HCT116 (cell line): ENCODE results near the gene SGSH.

Experiments used
- CTCF ChIP-seq, 3 experiments: fragments of 200-600 bp in 1 of 3; sonication (generic) in 1 of 3; IDR thresholded peaks in 2 of 3; conservative IDR thresholded peaks in 1 of 3; 2 replicates each; pipeline ENCODE4 v1.5.1; 2012 to 2017; ENCODE audit warnings: low read depth in 2 of 3, low read length in 2 of 3, antibody characterized with exemption in 1 of 3, borderline replicate concordance in 1 of 3, control low read depth in 1 of 3, mild to moderate bottlenecking in 1 of 3, mixed read lengths in 1 of 3, mixed run types in 1 of 3, moderate library complexity in 1 of 3; ENCODE audit not compliant: insufficient read depth in 1 of 3
- MAX ChIP-seq: IDR thresholded peaks from 2 replicates; pipeline ENCODE4 v1.6.1; 2012
- RAD21 ChIP-seq: IDR thresholded peaks from 2 replicates; pipeline ENCODE4 v1.6.1; 2012; ENCODE audit warnings: low read depth, mild to moderate bottlenecking
- SP1 ChIP-seq: IDR thresholded peaks from 2 replicates; pipeline ENCODE4 v1.6.1; 2012; ENCODE audit warnings: low read depth

- TF ChIP-seq CTCF (IDR thresholded peaks at IDR 0.05 in 2 of 3, conservative IDR thresholded peaks at IDR 0.05 in 1 of 3; ENCODE audit: borderline replicate concordance in 1 of 3, insufficient read depth in 1 of 3, low read depth in 2 of 3, low read length in 2 of 3), result no peak
- TF ChIP-seq RAD21, result no peak
- TF ChIP-seq MAX, result no peak
- no peak for TF ChIP-seq SP1
Observed at GRCh38 chr17:80218391-80218790, 1.7 kb downstream of the SGSH start.
